H9 (cell line): ENCODE measurements around the gene TULP3. TPM values are rescaled to one million over a fixed set of nuclear protein-coding genes. Genes with fewer than 3 reads are reported as not detected.

ENCODE experiments used
- DNase-seq: peaks from one replicate; pipeline ENCODE4 v3.0.0-alpha.2; 2017
- H2AFZ ChIP-seq: one replicate; pipeline ENCODE4 v1.6.1; 2013; ENCODE audit warnings: mild to moderate bottlenecking, low read length, control low read depth, moderate library complexity
- H2AK5ac ChIP-seq: 2 replicates; pipeline ENCODE4 v1.6.1; 2013; ENCODE audit warnings: low read length, control low read depth, mixed read lengths; ENCODE audit not compliant: insufficient read length
- H2BK120ac ChIP-seq: one replicate; pipeline ENCODE4 v1.6.1; 2013; ENCODE audit warnings: low read depth, mild to moderate bottlenecking, low read length, control low read depth, inconsistent platforms; ENCODE audit not compliant: poor library complexity, severe bottlenecking
- H2BK12ac ChIP-seq: 2 replicates; pipeline ENCODE4 v1.6.1; 2013; ENCODE audit warnings: low read length, control low read depth, mixed read lengths, low read depth; ENCODE audit not compliant: insufficient read length
- H2BK15ac ChIP-seq: 2 replicates; pipeline ENCODE4 v1.6.1; 2013; ENCODE audit warnings: low read depth, low read length, control low read depth
- H2BK20ac ChIP-seq: one replicate; pipeline ENCODE4 v1.6.1; 2013; ENCODE audit warnings: low read depth, mild to moderate bottlenecking, low read length, control low read depth, inconsistent platforms; ENCODE audit not compliant: poor library complexity, severe bottlenecking
- H2BK5ac ChIP-seq: 2 replicates; pipeline ENCODE4 v1.6.1; 2013; ENCODE audit warnings: low read length, control low read depth, mixed read lengths; ENCODE audit not compliant: insufficient read length
- H3K14ac ChIP-seq: 2 replicates; pipeline ENCODE4 v1.6.1; 2013; ENCODE audit warnings: low read length, control low read depth; ENCODE audit not compliant: insufficient read depth
- H3K18ac ChIP-seq: 2 replicates; pipeline ENCODE4 v1.6.1; 2013; ENCODE audit warnings: low read depth, mild to moderate bottlenecking, mixed read lengths, low read length, control low read depth; ENCODE audit not compliant: insufficient read length
- H3K23ac ChIP-seq: 2 replicates; pipeline ENCODE4 v1.6.1; 2013; ENCODE audit warnings: low read length, control low read depth, mixed read lengths, low read depth; ENCODE audit not compliant: insufficient read length
- H3K23me2 ChIP-seq: 2 replicates; pipeline ENCODE4 v1.6.1; 2013; ENCODE audit warnings: low read depth, mild to moderate bottlenecking, mixed read lengths, low read length, control low read depth; ENCODE audit not compliant: insufficient read length, poor library complexity, severe bottlenecking
- H3K27ac ChIP-seq: 2 replicates; pipeline ENCODE4 v1.5.1; 2013; ENCODE audit warnings: low read length, control low read depth, mixed read lengths, low read depth; ENCODE audit not compliant: insufficient read length
- H3K27me3 ChIP-seq: 2 replicates; pipeline ENCODE4 v1.6.1; 2013; ENCODE audit warnings: low read length, control low read depth, inconsistent platforms; ENCODE audit not compliant: insufficient read depth
- H3K4ac ChIP-seq: 2 replicates; pipeline ENCODE4 v1.6.1; 2013; ENCODE audit warnings: low read depth, mild to moderate bottlenecking, control low read depth, inconsistent platforms, low read length, moderate library complexity
- H3K4me1 ChIP-seq: 2 replicates; pipeline ENCODE4 v1.6.1; 2013; ENCODE audit warnings: low read length, control low read depth, inconsistent platforms; ENCODE audit not compliant: insufficient read depth
- H3K4me2 ChIP-seq: 2 replicates; pipeline ENCODE4 v1.6.1; 2013; ENCODE audit warnings: low read length, control low read depth, mixed read lengths; ENCODE audit not compliant: insufficient read length, insufficient read depth
- H3K56ac ChIP-seq: 2 replicates; pipeline ENCODE4 v1.6.1; 2013; ENCODE audit warnings: low read depth, mild to moderate bottlenecking, mixed read lengths, low read length, control low read depth; ENCODE audit not compliant: insufficient read length
- H3K79me1 ChIP-seq: 2 replicates; pipeline ENCODE4 v1.6.1; 2013; ENCODE audit warnings: low read depth, mild to moderate bottlenecking, moderate library complexity, low read length, control low read depth, inconsistent platforms; ENCODE audit not compliant: insufficient read depth, poor library complexity, severe bottlenecking
- H3K79me2 ChIP-seq: 2 replicates; pipeline ENCODE4 v1.6.1; 2013; ENCODE audit warnings: low read length, control low read depth, inconsistent platforms; ENCODE audit not compliant: insufficient read depth
- H3K9ac ChIP-seq: 2 replicates; pipeline ENCODE4 v1.6.1; 2013; ENCODE audit warnings: low read length, control low read depth, mixed read lengths; ENCODE audit not compliant: insufficient read length; ENCODE audit errors: extremely low read depth
- H3K9me3 ChIP-seq: one replicate; pipeline ENCODE4 v1.6.1; 2013; ENCODE audit warnings: low read depth, low read length, inconsistent platforms; ENCODE audit not compliant: control insufficient read depth
- H3T11ph ChIP-seq: one replicate; pipeline ENCODE4 v1.6.1; 2013; ENCODE audit warnings: mild to moderate bottlenecking, low read length, control low read depth, inconsistent platforms
- H4K20me1 ChIP-seq: one replicate; pipeline ENCODE4 v1.6.1; 2013; ENCODE audit not compliant: control insufficient read depth, insufficient read length, insufficient read depth
- H4K5ac ChIP-seq: 2 replicates; pipeline ENCODE4 v1.6.1; 2013; ENCODE audit warnings: low read depth, mild to moderate bottlenecking, mixed read lengths, low read length, control low read depth; ENCODE audit not compliant: insufficient read length
- H4K8ac ChIP-seq: replicated peaks from 2 replicates; pipeline ENCODE4 v1.6.1; 2013; ENCODE audit warnings: low read length, control low read depth, mixed read lengths, low read depth; ENCODE audit not compliant: insufficient read length
- H4K91ac ChIP-seq: 2 replicates; pipeline ENCODE4 v1.6.1; 2013; ENCODE audit warnings: low read depth, mild to moderate bottlenecking, moderate library complexity, mixed read lengths, low read length, control low read depth; ENCODE audit not compliant: insufficient read length
- H3K27ac Mint-ChIP-seq, 3 experiments: 2 replicates in 2 of 3; 3 replicates in 1 of 3; pipeline ENCODE4 v1.8.0; 2020 to 2021; ENCODE audit warnings: mixed read lengths in 3 of 3, mild to moderate bottlenecking in 1 of 3, moderate library complexity in 1 of 3
- H3K27me3 Mint-ChIP-seq: 2 replicates; pipeline ENCODE4 v1.8.0; 2021; ENCODE audit warnings: low read depth, mild to moderate bottlenecking, moderate library complexity, mixed read lengths
- H3K36me3 Mint-ChIP-seq, 3 experiments: 2 replicates in 2 of 3; 3 replicates in 1 of 3; pipeline ENCODE4 v1.8.0; 2020 to 2021; ENCODE audit warnings: low read depth in 3 of 3, mixed read lengths in 3 of 3; ENCODE audit not compliant: insufficient read depth in 1 of 3
- H3K4me1 Mint-ChIP-seq, 2 experiments: 2 replicates each; pipeline ENCODE4 v1.8.0; 2020; ENCODE audit warnings: mixed read lengths in 2 of 2
- H3K4me3 Mint-ChIP-seq, 2 experiments: 2 replicates in 1 of 2; 3 replicates in 1 of 2; pipeline ENCODE4 v1.8.0; 2020 to 2021; ENCODE audit warnings: mild to moderate bottlenecking in 2 of 2, mixed read lengths in 2 of 2, moderate library complexity in 1 of 2
- H3K9me3 Mint-ChIP-seq, 2 experiments: 2 replicates in 1 of 2; 3 replicates in 1 of 2; pipeline ENCODE4 v1.8.0; 2020; ENCODE audit warnings: mild to moderate bottlenecking in 2 of 2, mixed read lengths in 2 of 2, moderate library complexity in 1 of 2
- CTCF ChIP-seq: fragments of 200-600 bp; sonication (generic); conservative IDR thresholded peaks from 3 replicates; pipeline ENCODE4 v1.8.0; 2021; ENCODE audit warnings: antibody characterized with exemption, mild to moderate bottlenecking
- WGBS: extraction: QIAGEN DNeasy Blood & Tissue Kit; methylation state at CpG from one replicate; pipeline ENCODE4 v1.1.7; 2013; ENCODE audit warnings: missing lambda C conversion rate, low lambda C conversion rate, mixed read lengths; ENCODE audit not compliant: insufficient read length; ENCODE audit errors: extremely low coverage; 5-methylcytosine and 5-hydroxymethylcytosine counted together
- total RNA-seq: library from RNA; stranded (reverse); gene quantifications from 2 replicates; pipeline ENCODE4 v1.2.1, GENCODE V29; 2021

TULP3 gene
- total RNA-seq, 1 experiment from 2014 or later = 22.3 TPM

- no peaks in the 10 kb centered on the region for H3K4me1 ChIP-seq
- H3K9ac ChIP-seq = no peak overlapping the region
- H3K79me1 ChIP-seq = no peaks in the 10 kb centered on the region
- no CpG with 5 or more reads among the region's 9 CpGs for WGBS
- no peak overlapping the region for H3K14ac ChIP-seq
- Mint-ChIP-seq H3K9me3 (no peaks in the 10 kb centered on the region), H3K27ac (no peak overlapping the region), H3K4me1 (peaks cover 10 to 11% of the 10 kb centered on the region in 2 experiments), H3K4me3 (no peak overlapping the region), H3K36me3 (peaks cover 1 to 10% (median 9%) of the 10 kb centered on the region in 3 experiments; a peak in 3 of 7 replicates), H3K27me3 (no peaks in the 10 kb centered on the region)
- no peak overlapping the region for H2BK12ac ChIP-seq
- no peak overlapping the region for H3K23ac ChIP-seq
- H4K5ac ChIP-seq = no peak overlapping the region
- H4K8ac ChIP-seq = no peak overlapping the region
- no peak overlapping the region for H3K56ac ChIP-seq
- no peak overlapping the region for H4K91ac ChIP-seq
- H3K18ac ChIP-seq = no peak overlapping the region
- H4K20me1 ChIP-seq = no peaks in the 10 kb centered on the region
- TF ChIP-seq CTCF = no peak
- no peaks in the 10 kb centered on the region for H3K79me2 ChIP-seq
- H3K4me2 ChIP-seq = no peak overlapping the region
- H2BK120ac ChIP-seq = no peak overlapping the region
- H3K27me3 ChIP-seq = no peaks in the 10 kb centered on the region
- no peak overlapping the region for H3K27ac ChIP-seq
- DNase-seq = no peak
- no peak overlapping the region for H2BK5ac ChIP-seq
- H3T11ph ChIP-seq = no peak overlapping the region
- no peak overlapping the region for H2AFZ ChIP-seq
- H3K23me2 ChIP-seq = no peaks in the 10 kb centered on the region
- no peak overlapping the region for H2AK5ac ChIP-seq
- H3K4ac ChIP-seq = no peak overlapping the region
- no peak overlapping the region for H2BK15ac ChIP-seq
- H2BK20ac ChIP-seq = no peak overlapping the region
- H3K9me3 ChIP-seq = no peaks in the 10 kb centered on the region
These were observed 49.5 kb upstream of the TULP3 start for GRCh38 chr12:2841056-2841650.
